HUDEP-2 (cell line): ENCODE data around the gene ESPNL.
"Not testable (repeated sequence)": the region's sequence is repeated elsewhere in the genome, so short reads cannot be mapped to it uniquely, and the experiment has no call there.

Experiments
- DNase-seq, 76 experiments: peaks; one replicate each; lab custom pipeline; 2025; ENCODE audit not compliant: unreplicated experiment in 76 of 76; lab: John Stamatoyannopoulos, UW

ESPNL gene

DNA sequence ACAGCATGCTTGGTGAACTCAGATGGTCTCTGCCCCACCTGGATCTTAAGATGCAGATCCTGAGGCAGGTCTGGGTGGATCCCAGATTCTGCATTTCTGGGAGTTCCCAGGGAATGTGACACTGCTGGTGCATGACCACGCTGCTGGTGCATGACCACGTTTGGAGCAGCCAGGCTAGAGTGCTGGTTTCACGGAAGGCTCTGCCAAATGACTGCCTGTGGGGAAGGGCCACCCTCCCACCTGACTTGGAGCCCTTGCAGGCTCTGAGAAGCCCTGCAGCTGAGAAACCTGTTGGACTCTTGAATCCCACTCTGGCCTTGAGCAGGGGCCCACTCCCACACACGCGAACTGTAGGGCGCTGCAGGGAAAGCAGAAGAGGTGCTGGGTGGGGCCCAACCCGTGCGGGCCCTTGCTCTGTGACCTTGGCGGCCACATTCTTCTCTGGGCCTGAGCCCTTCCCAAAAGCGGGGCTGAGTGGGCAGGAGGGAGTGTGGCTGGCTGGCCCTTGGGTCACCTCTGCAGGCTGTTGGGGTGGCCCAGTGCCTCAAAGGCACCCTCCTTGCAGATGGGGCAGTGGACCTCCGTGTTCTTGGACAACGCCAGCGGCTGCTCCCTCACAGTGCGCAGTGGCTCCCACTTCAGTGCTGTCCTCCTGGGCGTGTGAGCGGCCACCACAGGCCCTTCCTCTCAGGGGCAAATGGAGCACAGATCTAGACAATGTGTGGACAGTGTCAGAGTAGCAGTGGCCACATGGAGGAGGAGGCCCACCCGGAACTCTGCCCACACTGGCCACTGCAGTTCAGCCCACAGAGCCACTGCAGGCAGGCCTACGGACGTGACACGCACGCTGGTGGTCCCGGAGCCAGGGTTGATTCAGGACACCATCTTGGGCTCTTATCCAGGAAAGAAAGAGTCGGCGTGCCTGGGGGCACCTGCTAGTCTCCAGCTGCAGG is 66.5 kb downstream of the ESPNL start:
- DNase-seq: peak in 20 of 76 experiments; percentile 8 to 46 (median 26)

DNA sequence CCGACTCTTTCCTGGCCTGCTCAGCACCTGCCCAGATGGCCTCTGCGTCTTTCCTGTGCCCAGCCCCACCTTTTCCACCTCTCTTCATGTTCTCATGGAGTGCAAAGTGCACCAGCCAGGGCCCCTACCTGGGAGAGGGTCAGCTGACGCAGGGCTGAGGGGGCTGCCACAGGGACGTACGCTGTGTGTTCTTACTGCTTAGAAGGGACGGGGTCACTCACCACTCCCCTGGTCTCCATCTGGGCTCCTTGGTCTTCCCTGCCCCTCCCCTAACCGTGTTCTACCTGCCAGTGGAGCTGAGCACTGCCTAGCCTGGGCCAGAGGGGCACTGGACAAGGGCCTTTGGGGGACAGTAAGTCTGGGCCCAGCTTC is 67.2 kb downstream of the ESPNL start:
- DNase-seq: peak in 1 of 76 experiments; percentile 42

DNA sequence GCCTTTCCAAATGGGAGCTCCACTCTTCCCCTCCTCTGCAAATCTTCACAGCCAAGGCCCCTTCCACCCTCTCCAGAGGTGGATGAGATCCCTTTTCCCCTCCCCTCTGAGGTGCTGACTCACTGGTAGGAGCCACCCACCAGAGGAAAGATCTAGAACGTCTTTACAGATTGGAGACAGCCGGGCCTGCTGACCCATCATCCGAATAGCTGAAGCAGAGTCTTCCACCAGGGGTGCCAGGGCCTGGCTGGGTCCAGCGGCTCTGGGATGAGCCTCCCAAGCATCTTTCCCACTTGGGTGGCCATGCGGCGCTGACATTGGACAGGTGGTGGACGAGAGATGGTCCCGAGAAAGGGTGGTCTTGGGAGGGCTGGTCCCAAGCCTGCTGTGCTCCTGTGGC is 67.6 kb downstream of the ESPNL start:
- peak in 33 of 76 experiments; percentile 8 to 68 (median 41) for DNase-seq

DNA sequence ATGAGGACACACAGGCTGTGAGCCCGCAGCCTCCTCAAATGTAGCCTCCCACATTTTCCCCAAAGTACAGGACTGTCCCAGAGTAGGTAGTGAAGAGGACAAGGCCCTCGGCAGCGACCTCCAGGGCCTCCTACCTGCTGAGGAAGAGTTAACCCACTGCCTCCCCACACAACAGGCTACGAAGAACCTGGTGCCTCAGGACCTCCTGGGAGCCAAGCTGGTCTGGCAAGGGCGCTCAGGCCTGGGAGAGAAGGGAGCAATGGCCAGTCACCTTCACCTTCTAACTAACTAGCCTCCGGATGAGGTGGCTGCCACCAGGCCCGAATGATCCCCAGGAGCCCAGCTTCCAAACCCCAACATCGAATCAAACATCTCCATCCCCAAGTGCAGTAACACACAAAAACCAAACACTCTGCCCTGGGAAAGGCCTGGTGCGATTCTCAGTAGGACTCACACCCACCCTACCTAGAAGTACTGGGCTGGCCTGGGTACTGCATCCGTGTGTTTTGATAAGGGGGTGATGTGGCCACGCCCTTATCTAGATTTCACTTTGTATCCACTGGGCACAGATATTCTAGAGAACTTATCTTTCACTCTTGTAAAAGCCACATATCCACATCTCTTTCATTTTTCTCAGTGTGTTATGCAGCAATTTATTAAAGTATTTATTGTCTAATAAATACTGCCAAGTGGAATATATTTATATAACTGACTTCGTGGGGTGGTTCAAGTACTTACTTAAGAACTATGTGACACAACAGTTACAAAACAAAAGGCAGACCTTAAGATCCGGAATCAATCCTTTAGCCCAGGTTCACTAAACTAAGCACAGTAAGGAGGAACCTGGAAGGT is 68.3 kb downstream of the ESPNL start:
- DNase-seq: peak in 75 of 76 experiments; percentile 40 to 95 (median 82)

DNA sequence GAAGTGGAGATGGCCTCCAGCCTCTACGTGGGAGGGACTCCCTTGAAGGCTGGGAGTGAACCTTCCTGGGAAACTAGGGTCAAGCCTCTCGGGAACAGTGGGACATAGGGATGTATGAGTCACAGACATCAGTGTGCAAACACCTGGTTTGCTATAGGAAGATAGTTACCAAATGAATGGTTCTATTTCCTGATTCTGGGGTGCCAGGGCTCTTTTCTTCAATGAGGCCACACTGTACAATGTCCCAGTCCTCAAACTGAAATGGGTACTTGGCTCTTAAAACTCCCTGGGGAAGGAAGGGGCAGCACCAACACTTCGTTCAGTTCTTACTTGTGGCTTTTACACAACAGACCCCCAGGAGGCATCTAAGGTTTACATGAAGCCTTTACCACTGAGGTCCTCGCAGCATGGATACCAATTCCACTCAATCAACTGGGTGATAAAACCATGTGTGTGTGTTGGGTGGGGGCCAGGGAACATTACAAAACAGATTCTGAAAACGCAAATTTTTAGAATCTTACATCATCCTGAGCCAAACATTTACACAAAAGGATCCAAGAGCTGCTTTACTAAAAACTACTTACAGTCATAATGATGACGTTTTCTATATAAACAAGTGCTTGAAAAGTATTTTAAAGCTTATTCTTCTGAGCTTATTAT is 69.0 kb downstream of the ESPNL start:
- peak in 64 of 76 experiments; percentile 21 to 82 (median 58) for DNase-seq

DNA sequence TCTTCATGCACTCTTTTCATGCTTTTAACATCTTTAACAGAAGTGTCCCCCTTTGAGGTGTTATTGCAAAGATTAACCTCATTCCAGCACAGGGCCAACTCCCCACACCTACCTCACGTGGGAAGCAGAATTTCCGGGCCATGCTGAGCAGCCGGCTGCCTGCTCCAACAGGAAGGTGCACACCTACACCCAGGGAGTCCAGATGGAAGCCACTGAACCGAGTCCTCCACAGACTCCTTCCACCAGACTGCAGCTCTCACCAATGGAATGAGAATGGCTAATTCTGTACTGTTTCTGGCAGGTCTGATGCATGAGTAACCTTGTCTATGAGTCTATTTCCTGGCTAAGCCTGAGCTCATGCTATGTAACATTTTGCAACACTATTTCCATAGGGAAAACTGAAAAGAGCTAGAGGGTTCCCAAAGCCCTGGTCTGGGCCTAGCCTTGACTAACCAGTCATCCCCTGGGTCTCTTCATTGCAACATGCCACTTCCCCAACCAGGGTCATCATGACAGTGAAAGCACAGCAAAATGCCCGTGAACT is 69.6 kb downstream of the ESPNL start:
- peak in 12 of 76 experiments; percentile 13 to 66 (median 36) for DNase-seq

DNA sequence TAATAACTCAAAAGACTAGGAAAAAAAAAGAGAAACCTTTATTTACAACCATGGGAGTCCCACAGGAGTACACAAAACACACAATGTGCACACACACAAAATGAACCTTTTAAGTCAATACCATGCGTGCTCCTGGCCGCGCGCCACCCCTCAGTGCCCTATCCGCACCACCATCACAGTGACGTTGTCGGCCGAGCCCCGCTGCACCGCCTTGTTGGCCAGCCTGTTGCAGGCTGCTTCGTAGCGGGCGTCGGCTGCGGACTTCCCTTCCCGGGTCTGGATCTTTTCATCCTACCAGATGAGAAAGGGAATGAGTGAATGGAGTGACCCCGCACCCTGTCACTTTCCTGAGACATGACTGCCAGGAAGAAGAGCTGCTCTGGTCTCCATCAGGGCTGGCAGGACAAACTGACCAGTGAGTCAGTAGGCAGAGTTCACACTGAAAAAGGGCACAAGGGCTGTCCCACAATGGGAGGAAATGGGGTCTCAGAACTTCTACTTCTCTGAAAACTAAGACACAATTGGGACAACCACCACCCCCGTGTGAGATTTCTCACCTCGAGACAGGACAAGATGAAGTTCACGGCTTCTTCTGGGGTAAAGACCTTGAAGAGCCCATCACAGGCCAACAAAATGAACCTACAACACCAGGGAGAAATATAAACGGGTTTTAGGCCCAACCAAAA is 70.4 kb downstream of the ESPNL start:
- no peak for DNase-seq

DNA sequence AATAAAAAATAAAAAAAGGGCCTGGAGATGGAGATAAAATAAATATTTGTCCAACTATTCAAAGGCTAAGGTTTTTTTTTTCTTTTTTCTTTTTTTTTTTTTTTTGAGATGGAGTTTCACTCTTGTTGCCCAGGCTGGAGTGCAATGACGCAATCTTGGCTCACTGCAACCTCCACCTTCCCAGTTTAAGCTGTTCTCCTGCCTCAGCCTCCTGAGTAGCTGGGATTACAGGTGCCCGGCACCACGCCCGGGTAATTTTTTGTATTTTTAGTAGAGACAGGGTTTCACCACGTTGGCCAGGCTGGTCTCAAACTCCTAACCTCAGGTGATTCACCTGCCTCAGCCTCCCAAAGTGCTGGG is 70.9 kb downstream of the ESPNL start:
- DNase-seq: not testable (repeated sequence)

DNA sequence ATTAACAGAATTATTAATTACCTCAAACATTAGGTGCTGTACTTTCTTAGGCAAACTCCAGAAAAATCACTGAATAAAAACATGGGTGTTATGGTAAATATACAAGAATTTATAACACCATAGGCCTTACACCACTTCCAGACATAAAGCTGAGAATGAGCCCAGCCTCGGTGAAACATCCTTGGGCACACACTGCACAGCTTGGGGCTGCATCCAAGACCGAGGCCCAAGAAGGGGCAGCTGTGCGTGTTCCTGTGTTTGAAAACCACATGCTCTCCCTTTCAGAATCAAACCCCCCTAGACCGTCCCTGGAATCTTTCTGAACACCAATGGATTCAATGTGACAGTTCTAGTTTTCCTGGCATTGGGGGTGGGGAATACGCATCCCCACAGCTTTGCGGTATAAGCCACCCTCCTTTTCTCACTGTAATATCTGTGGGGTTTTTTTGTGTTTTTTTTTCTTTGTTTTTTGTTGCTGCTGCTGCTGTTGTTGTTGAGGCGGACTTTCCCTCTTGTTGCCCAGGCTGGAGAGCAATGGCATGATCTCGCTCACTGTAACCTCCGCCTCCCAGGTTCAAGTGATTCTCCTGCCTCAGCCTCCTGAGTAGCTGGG is 71.5 kb downstream of the ESPNL start:
- no peak for DNase-seq

DNA sequence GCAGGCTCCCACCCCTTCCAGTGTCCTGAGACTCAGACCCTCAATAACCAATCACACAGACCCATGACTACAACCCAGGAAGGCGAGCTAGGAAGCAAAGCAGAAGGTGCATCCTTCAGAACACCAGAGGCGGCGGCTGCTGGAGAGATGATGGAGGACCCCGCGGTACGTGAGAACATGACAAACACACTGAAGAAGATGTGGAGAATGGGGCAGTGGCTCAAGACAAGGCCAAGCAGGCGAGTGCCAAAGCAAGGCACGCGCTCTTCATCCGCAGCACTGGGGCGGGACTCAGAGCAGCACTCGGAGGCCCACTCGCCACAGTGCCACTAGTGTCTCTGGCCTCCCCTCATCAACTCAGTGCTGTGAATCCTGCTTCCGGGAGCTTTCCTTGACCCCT is 72.3 kb downstream of the ESPNL start:
- DNase-seq: no peak

DNA sequence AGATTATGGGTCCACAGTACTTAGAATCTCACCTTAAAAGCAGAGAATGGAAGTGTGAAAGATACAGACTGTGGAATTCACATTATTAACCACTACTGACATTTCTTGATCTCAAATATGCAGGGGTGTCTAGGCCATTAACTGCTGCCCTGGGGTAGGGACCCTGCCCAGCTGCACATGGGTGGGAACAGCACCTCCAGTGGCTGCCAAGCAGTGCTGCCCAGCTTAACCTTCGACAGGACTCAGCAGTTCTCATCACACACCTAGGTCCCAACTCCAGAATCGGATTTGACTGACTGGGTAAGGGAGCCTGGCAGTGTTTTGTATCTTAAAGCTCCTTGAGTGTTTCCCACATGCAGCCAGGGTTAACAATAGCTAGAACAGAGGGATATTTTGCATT is 73.6 kb downstream of the ESPNL start:
- DNase-seq: no peak

DNA sequence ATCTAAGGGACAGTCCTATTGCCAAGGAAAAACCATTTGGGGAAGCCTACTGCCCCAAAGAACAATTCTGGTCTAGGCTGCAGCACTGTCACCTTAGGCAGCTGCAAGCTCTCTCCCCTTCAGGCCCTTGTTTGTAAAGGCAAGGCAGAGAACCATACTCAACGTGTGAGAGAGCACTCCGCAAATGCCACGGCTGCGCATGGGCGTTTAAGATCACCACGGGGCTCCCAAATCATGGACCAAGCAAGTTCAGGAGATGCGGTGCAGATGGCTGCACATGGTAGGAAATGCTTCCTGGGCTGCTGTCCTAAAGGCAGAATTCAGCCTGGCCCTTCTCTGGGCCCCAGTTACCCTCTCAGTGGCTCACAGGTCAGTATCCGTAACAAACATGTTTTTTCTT is 74.2 kb downstream of the ESPNL start:
- no peak for DNase-seq

DNA sequence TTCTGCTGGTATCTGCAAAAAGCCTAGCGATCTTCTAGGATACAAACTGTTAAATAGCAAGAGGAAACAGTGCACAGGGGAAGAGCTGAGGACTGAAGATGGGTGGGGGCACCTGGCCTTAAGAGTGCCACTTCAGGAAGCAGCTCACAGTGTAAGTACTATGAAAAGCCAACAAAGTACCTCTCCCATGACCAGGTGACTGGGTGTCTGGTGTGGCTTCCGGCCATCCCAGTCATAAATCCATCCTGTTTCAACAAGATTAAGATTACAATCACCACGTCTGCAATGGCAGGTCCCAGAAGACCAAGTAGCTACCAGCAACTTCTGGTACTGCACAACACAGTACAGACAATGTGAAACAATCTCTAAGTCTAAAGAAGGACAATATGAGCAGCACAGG is 74.6 kb downstream of the ESPNL start:
- no peak for DNase-seq

DNA sequence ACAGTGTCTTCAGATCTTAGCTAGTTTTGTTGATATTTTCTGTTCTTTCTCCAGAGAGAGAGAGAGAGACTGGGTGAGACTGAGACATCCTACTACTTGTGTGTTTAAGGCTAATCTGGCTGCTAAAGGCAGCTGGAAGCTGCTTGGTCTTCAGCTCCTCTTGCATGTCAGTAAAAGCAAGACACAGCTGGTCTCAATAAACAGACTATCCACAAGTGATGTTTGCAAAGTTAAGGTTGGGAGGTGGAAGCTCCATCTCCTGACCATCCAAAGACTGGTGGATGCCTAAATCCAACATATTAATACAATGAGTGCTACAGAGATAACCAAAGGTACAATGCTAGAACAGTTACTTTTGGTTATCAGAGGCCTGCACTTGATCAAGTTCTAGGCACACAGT is 76.5 kb downstream of the ESPNL start:
- DNase-seq: peak in 1 of 76 experiments; percentile 11

DNA sequence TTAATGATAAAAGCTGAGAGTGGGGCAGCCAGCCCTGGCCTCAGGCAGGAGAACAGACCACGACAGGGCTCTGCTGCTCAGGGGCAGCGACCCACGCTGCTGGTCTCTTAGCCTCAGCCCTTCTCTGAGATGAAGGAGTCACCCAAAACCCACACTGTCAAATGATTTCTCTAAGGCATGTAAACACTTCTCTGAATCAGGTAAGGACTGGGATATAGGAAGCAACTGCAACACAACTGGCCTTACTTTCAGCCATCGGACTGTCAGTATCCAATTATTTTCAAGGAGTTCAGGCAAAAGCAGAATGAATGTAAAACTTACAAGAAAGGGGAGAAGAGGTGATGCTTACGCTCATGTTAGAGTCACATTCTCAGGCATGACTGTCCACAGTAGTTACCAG is 80.4 kb downstream of the ESPNL start:
- DNase-seq: no peak

DNA sequence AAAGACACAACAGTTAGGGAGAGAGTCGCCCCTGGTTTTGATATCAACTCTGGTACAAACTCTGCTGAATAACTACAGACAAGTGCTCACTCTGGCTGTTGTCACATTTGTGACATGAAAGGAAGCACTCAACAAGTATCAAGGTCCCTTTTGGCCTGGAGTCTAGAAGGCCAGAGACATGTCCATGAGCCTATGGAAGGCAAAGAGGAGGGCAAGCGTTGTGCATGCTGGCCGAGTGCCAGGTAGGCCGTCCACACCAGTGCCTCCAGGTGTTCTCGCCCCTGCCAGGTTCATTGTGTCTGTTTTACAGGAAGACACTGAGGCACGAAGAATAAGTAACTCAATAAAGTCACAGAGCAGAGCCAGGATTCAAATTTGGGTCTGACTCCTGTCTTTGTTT is 82.2 kb downstream of the ESPNL start:
- no peak for DNase-seq
